ENCODE results near the gene TMPO.
"Not testable (repeated sequence)": the region's sequence is repeated elsewhere in the genome, so short reads cannot be mapped to it uniquely, and the experiment has no call there.

GRCh38 chr12:98576795-98577194, 61.4 kb downstream of the TMPO start:
- not testable (repeated sequence) for TF ChIP-seq CTCF (conservative IDR thresholded peaks at IDR 0.05; ENCODE audit: low read depth in 2 of 2); REST (IDR thresholded peaks at IDR 0.05; ENCODE audit: unreplicated experiment); JUNB (IDR thresholded peaks at IDR 0.05; ENCODE audit: unreplicated experiment); EZH2 (IDR thresholded peaks at IDR 0.05; ENCODE audit: low read depth, unreplicated experiment); CREB1 (CRISPR knock-in tag; IDR thresholded peaks at IDR 0.05; ENCODE audit: low read depth)

All from GM23338 (cell line).